Sigmoid colon (tissue), 7 donors: ENCODE results near the gene GMPPA. TPM values are rescaled to one million over a fixed set of nuclear protein-coding genes. Genes with fewer than 3 reads are reported as not detected.
A peak's percentile ranks its signal among the peaks of the same experiment; 100 is the strongest.

Experiments used
- DNase-seq: peaks from one replicate; pipeline ENCODE4 v3.0.0-alpha.2; 2019
- H3K27ac ChIP-seq, 4 donors: fragments of 200-600 bp; sonication (generic); one replicate each; pipeline ENCODE4 v1.5.1; 2016 to 2019; ENCODE audit warnings: mild to moderate bottlenecking in 1 of 4
- H3K27me3 ChIP-seq, 3 donors: fragments of 200-600 bp; sonication (generic); one replicate each; pipeline ENCODE4 v1.5.1; 2019; ENCODE audit warnings: mild to moderate bottlenecking in 1 of 3
- H3K36me3 ChIP-seq, 4 donors: fragments of 200-600 bp; sonication (generic); one replicate each; pipeline ENCODE4 v1.5.1; 2016 to 2019
- H3K4me1 ChIP-seq, 4 donors: fragments of 200-600 bp; sonication (generic); one replicate each; pipeline ENCODE4 v1.5.1; 2017 to 2019
- H3K4me3 ChIP-seq, 4 donors: fragments of 200-600 bp; sonication (generic); one replicate each; pipeline ENCODE4 v1.5.1; 2017 to 2019; ENCODE audit warnings: mild to moderate bottlenecking in 2 of 4, moderate library complexity in 1 of 4
- H3K9me3 ChIP-seq, 4 donors: fragments of 200-600 bp in 3 of 4; sonication (generic) in 3 of 4; one replicate each; pipeline versions ENCODE4 v1.5.1 to v1.6.1; 2013 to 2019
- EP300 ChIP-seq, 4 donors: sonication (generic); formaldehyde crosslinking; IDR thresholded peaks; one replicate each; pipeline ENCODE4 v1.6.1; 2017; ENCODE audit warnings: antibody characterized with exemption in 4 of 4
- POLR2A ChIP-seq, 2 donors: fragments of 450-650 bp; IDR thresholded peaks; one replicate each; pipeline ENCODE4 v1.6.1; 2016; ENCODE audit warnings: antibody characterized with exemption in 2 of 2, mild to moderate bottlenecking in 2 of 2, moderate library complexity in 2 of 2
- POLR2AphosphoS5 ChIP-seq, 4 donors: sonication (generic); formaldehyde crosslinking; IDR thresholded peaks; one replicate each; pipeline ENCODE4 v1.6.1; 2017; ENCODE audit warnings: antibody characterized with exemption in 4 of 4
- WGBS, 2 donors: extraction: QIAGEN DNeasy Blood & Tissue Kit; methylation state at CpG; one replicate each; pipeline ENCODE4 v1.1.7; 2013; 5-methylcytosine and 5-hydroxymethylcytosine counted together
- intact Hi-C: fragments of 100-400 bp; cut with DNase I; formaldehyde crosslinking; loops from one replicate; pipeline ENCODE4 v1.15.1; 2023
- polyA plus RNA-seq, 3 donors: library from polyadenylated mRNA; stranded (reverse); fragments of 200-250 nt; gene quantifications; one replicate each; pipeline ENCODE4 v1.2.3, GENCODE V29; 2013
- total RNA-seq, 4 donors: library from RNA; depleted of rRNA; stranded (reverse); fragments of >200 nt; gene quantifications; one replicate each; pipeline ENCODE4 v1.1.0, GENCODE V29; 2016
- TF ChIP-seq, protein P1 (sequence below), 4 experiments: fragments of 450-650 bp in 3 of 4; fragments of 200-600 bp in 1 of 4; IDR thresholded peaks; one replicate each; pipeline ENCODE4 v1.5.1; 2016 to 2019; ENCODE audit warnings: antibody characterized with exemption in 4 of 4, mild to moderate bottlenecking in 3 of 4, moderate library complexity in 2 of 4
- donor health status: healthy with polysubstance abuse.
- donor health status: Bipolar disorder and iron deficiency.
- donor health status: healthy.

GMPPA gene
- total and polyA plus RNA-seq, 7 donors = 13.9 to 52.8 (median 24.7) TPM

DNA sequence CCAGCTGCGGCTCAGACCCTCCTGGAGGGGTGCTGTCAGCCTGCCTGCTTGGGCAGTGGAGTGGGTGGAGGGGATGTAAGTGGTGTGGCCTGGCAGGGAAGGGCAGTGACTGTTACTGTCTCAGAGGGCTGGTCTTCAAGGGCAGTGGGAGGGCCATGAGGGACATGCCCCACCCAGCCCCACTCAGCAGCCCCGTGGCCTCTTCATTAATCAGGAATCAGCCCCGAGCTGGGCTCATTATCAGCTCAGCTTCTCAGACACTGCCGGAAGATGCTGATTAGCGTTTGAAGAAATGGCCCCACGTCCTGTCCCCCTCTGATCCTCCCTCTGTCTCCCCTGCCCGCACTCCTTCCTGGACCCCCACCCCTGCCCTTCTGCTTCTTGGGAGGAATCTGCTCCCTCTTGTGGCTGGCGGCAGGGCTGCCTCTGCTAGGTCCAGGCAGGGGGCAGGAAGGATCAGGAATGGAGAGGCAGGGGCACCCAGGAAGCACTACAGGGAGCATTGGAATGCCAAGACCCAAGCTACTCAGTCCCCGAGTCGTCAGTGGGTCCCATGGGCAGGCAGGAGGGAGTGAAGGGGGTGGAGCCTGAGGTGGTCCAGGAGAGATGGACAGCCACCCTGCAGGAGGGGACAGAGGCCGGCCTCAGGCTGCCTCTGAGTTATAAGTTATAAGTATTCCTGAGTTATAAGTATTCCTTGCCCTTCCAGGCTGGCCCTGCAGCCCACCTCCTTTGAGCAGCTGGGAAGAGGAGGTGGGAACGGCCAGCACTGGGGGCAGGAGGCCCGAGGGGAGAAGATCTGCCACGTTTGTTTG is 22.6 kb downstream of the GMPPA start:
- TF ChIP-seq, protein P1, sequence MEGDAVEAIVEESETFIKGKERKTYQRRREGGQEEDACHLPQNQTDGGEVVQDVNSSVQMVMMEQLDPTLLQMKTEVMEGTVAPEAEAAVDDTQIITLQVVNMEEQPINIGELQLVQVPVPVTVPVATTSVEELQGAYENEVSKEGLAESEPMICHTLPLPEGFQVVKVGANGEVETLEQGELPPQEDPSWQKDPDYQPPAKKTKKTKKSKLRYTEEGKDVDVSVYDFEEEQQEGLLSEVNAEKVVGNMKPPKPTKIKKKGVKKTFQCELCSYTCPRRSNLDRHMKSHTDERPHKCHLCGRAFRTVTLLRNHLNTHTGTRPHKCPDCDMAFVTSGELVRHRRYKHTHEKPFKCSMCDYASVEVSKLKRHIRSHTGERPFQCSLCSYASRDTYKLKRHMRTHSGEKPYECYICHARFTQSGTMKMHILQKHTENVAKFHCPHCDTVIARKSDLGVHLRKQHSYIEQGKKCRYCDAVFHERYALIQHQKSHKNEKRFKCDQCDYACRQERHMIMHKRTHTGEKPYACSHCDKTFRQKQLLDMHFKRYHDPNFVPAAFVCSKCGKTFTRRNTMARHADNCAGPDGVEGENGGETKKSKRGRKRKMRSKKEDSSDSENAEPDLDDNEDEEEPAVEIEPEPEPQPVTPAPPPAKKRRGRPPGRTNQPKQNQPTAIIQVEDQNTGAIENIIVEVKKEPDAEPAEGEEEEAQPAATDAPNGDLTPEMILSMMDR (IDR thresholded peaks at IDR 0.05) = peak; percentile 60 to 82 (median 70)
- no peak for TF ChIP-seq POLR2AphosphoS5 (IDR thresholded peaks at IDR 0.05)
- Histone ChIP-seq H3K36me3 (no peaks in the 10 kb centered on the region), H3K27ac (peak overlapping the region; percentile 81 to 88 (median 83)), H3K4me3 (no peak overlapping the region), H3K4me1 (peaks cover 0 to 31% (median 27%) of the 10 kb centered on the region in 4 donors), H3K27me3 (peaks cover 0 to 17% (median 0%) of the 10 kb centered on the region in 3 donors), H3K9me3 (no peaks in the 10 kb centered on the region)
- intact Hi-C loops = no loop called here
- no peak for DNase-seq
- 6 to 16% methylated on average over 14 of the region's 14 CpGs for WGBS, 2 donors

DNA sequence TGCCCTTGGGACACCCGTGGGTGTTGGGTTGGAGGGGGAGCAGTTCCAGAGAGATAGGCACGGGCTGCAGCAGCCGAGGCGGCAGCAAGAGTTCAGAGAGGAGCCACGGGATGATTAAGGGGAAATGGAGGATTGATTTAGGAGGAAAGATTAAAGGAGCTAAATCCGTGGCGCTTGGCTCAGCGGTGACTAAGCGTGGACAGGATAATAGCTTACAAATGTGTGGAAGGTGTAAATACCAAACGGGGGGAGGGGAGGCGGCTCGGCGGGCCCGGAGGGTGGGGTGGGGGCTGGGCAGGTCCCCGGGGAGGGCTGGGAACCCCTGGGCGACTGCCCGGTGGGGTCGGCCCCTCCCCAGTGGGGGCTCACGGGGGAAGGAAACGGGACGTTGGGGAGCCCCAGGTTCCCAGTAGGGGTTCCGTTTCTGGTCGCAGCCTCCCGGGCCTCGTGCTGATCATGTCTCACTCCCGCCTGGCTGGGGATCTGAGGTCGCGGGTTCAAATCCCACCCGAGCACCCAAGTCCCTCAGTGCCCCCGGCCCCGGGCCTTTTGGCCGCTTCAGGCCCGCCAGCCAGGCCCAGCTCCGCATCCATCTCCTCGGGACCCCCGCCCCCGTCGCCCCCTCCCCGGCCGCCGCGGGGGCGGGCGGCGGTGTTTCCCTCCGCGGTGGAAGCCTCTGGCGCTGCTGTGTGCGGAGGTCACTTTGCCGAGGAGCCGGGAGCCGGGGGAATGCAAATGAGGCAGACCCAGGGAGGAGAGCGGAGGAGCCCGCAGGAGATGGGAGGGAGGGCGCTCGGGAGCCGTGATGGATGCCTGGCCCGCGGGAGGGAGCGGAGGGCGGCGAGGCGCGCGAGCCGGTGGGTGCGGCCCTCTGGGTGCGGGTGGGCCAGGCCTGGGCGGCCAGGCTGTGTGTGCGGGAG is 23.7 kb downstream of the GMPPA start:
- Histone ChIP-seq H3K27me3 (peaks cover 0 to 17% (median 0%) of the 10 kb centered on the region in 3 donors), H3K9me3 (no peaks in the 10 kb centered on the region), H3K36me3 (no peaks in the 10 kb centered on the region), H3K27ac (peak overlapping the region; percentile 81 to 88 (median 83)), H3K4me1 (peaks cover 0 to 31% (median 27%) of the 10 kb centered on the region in 4 donors), H3K4me3 (peak overlapping the region; percentile 18 to 49 (median 43))
- peak; percentile 80 for DNase-seq
- intact Hi-C loops = loop anchor here (2.0 kb wide), 1 partner anchor 118 kb away; no protein-coding TSS in a partner anchor
- peak in 1 of 4 donors; percentile 34 for TF ChIP-seq POLR2AphosphoS5 (IDR thresholded peaks at IDR 0.05)
- TF ChIP-seq, protein P1 (IDR thresholded peaks at IDR 0.05) = peak in 1 of 4 experiments; percentile 4
- TF ChIP-seq POLR2A (IDR thresholded peaks at IDR 0.05) = no peak
- 3% methylated on average over 70 of the region's 70 CpGs for WGBS, 2 donors

DNA sequence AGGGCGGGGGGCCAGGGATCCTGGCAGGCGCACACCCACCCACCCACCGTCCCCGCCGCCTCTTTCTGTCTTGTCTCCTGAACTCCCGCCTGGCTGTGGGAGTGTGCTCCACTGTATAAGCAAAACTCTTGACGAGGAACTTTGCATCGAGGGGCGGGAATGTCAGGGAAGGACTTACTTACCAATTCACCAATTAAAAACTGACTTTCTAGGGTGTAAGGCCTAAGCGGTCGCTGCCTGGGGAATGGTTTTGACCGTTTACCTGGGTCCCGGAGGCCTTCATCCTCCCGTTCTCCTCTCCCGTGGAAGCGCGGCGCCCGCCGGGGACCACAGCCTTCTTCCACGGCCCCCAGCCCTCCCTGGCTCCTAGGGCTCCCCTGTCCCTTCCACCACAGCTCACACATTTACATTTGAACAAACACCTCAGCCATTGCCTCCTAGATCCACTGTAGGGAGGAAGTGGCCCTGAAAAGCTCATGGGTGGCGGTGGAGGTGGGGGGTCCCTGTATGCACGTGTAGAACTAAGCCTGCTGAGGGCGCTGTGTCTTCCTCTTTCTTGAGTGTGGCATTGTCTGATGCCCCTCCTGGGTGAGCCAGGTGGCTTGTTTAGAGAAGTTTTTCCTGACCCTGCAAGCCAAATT is 24.5 kb downstream of the GMPPA start:
- H3K27me3 ChIP-seq = peaks cover 0 to 17% (median 0%) of the 10 kb centered on the region in 3 donors
- H3K4me3 ChIP-seq = peak overlapping the region; percentile 18 to 49 (median 43)
- H3K27ac ChIP-seq = peak overlapping the region; percentile 81 to 88 (median 83)
- DNase-seq = no peak
- H3K4me1 ChIP-seq = peaks cover 0 to 31% (median 27%) of the 10 kb centered on the region in 4 donors
- H3K36me3 ChIP-seq = no peaks in the 10 kb centered on the region
- intact Hi-C loops = loop anchor here (2.0 kb wide), 1 partner anchor 118 kb away; no protein-coding TSS in a partner anchor
- no peaks in the 10 kb centered on the region for H3K9me3 ChIP-seq
- 16 to 22% methylated on average over 24 of the region's 24 CpGs for WGBS, 2 donors
- peak in 1 of 4 donors; percentile 3 for TF ChIP-seq POLR2AphosphoS5 (IDR thresholded peaks at IDR 0.05)
- no peak for TF ChIP-seq POLR2A (IDR thresholded peaks at IDR 0.05)

DNA sequence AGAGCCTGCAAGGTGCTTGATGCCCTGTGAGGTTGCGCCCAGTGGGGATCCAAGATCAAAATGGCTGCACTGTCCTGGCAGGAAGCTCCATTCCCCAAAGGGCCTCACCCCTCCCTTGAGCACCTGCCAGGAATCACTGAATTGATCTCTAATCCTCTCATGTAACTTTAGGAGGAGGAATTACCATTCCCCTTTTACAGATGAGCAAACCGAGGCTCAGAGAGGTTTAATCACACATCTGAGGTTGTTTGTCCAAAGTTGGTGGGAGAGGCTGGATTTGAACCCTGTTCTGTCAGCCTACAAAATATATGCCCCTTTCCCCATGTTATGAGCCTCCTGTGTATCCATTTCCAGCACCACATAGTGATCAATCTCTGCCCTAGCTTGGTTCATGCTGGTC is 26.1 kb downstream of the GMPPA start:
- intact Hi-C loops = no loop called here
- 84 to 98% methylated on average over 2 of the region's 2 CpGs for WGBS, 2 donors
- Histone ChIP-seq H3K27ac (no peak overlapping the region), H3K4me1 (peaks cover 0 to 35% (median 29%) of the 10 kb centered on the region in 4 donors), H3K36me3 (no peaks in the 10 kb centered on the region), H3K4me3 (no peak overlapping the region), H3K9me3 (no peaks in the 10 kb centered on the region), H3K27me3 (peaks cover 0 to 17% (median 0%) of the 10 kb centered on the region in 3 donors)
- no peak for DNase-seq
- TF ChIP-seq POLR2AphosphoS5 (IDR thresholded peaks at IDR 0.05) = no peak
- no peak for TF ChIP-seq EP300 (IDR thresholded peaks at IDR 0.05)
- TF ChIP-seq, protein P1 (IDR thresholded peaks at IDR 0.05) = no peak
- TF ChIP-seq POLR2A (IDR thresholded peaks at IDR 0.05) = no peak
